NT2/D1 (cell line): Measurements from ENCODE around the gene CTIF.

Experiments
- SUZ12 ChIP-seq: IDR thresholded peaks from 2 replicates; pipeline ENCODE4 v1.6.1; 2011; ENCODE audit not compliant: insufficient read length, insufficient read depth; ENCODE audit errors: extremely low read depth
- YY1 ChIP-seq: IDR thresholded peaks from 2 replicates; pipeline ENCODE4 v1.6.1; 2011; ENCODE audit not compliant: insufficient read length, insufficient read depth
- ZNF274 ChIP-seq: IDR thresholded peaks from 2 replicates; pipeline ENCODE4 v1.6.1; 2011; ENCODE audit warnings: mild to moderate bottlenecking, low read depth, low read length

GRCh38 chr18:48689548-48689947, 150.7 kb downstream of the CTIF start:
- no peak for TF ChIP-seq YY1
- no peak for TF ChIP-seq ZNF274
- TF ChIP-seq SUZ12 = no peak
